K562 (cell line): ENCODE data around the gene FRMPD4. TPM values are rescaled to one million over a fixed set of nuclear protein-coding genes. Genes with fewer than 3 reads are reported as not detected.

Source experiments
- ADNP ChIP-seq: fragments of 200-800 bp; sonication (Bioruptor generic); IDR thresholded peaks from 2 replicates; pipeline ENCODE4 v1.6.1; 2016; ENCODE audit warnings: missing genetic modification characterization, missing compliant biosample characterization
- polyA plus RNA-seq, 8 experiments: library from polyadenylated mRNA; depleted of rRNA in 4 of 8; stranded (reverse) in 5 of 8; unstranded in 3 of 8; fragments of >200 nt; fragmentation: Nextera tagmentation in 2 of 8; fragmentation: Illumina TruSeq in 1 of 8; extraction: Ambion mirVana in 2 of 8; extraction: Trizol in 1 of 8; gene quantifications; 2 replicates each; pipeline versions ENCODE4 v1.2.1 to v1.2.3, GENCODE V29; 2011 to 2014; ENCODE audit warnings: inconsistent platforms in 1 of 8, missing spikeins in 1 of 8
- total RNA-seq, 7 experiments: library from RNA; depleted of rRNA in 6 of 7; stranded (reverse); fragments of >200 nt in 6 of 7; fragmentation: Illumina TruSeq in 2 of 7; extraction: Trizol in 2 of 7; gene quantifications; 2 replicates each; pipeline versions ENCODE4 v1.2.1 to v1.2.3, GENCODE V29; 2011 to 2021; ENCODE audit warnings: low replicate concordance in 1 of 7
- TF ChIP-seq, protein P1 (sequence below), 2 experiments: fragments of 450-650 bp; IDR thresholded peaks; 2 replicates each; pipeline ENCODE4 v1.6.1; 2016; ENCODE audit warnings: mild to moderate bottlenecking in 2 of 2, borderline replicate concordance in 1 of 2, low read depth in 1 of 2, moderate library complexity in 1 of 2
- TF ChIP-seq, protein P2 (sequence below), 3 experiments: fragments of 200-800 bp in 1 of 3; fragments of 250-450 bp in 1 of 3; fragments of 450-650 bp in 1 of 3; sonication (Bioruptor Pico) in 1 of 3; sonication (Bioruptor generic) in 1 of 3; formaldehyde crosslinking in 1 of 3; IDR thresholded peaks; 2 replicates each; pipeline versions ENCODE4 v1.6.1 to v1.8.0; 2016 to 2022; ENCODE audit warnings: mild to moderate bottlenecking in 2 of 3, missing genetic modification characterization in 2 of 3, missing compliant biosample characterization in 1 of 3, moderate library complexity in 1 of 3
- TF ChIP-seq, protein P3 (sequence below): sonication (generic); formaldehyde crosslinking; IDR thresholded peaks from 2 replicates; pipeline ENCODE4 v1.9.0; 2022; ENCODE audit warnings: mild to moderate bottlenecking, missing genetic modification reagents

The FRMPD4 gene
- total and polyA plus RNA-seq, 9 of the 15 experiments (the other 6 are each of a cell fraction or from before 2014, with no cell fraction given) = not detected

DNA sequence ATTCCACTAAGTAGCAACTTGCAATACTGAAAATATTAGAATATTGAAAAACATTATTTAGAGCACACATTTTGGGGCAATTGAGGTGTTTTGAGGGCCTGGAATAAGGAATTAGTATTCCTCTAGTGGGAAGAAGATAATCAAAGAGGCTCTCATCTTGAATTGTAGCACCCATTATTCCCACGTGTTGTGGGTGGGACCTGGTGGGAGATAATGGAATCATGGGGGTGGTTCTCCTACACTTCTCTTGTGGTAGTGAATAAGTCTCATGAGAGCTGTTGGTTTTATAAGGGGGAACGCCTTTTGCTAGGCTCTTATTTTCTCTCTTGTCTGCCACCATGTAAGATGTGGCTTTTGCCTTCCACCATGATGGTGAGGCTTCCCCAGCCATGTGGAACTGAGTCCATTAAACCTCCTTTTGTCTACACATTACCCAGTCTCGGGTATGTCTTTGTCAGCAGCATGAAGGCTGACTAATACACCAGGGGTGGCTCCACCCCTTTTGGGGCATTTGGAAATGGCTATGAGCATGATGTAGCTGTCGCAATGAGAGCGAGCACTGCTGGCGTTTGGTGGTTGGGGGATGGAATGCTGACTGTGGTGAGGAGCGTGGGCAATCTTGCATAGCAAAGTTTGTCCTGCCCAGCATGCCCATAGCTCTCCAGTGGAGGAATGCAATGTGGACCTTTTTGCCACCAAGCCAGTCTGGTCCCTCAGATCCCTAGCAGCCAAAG is 308.2 kb downstream of the FRMPD4 start (continued):
- TF ChIP-seq, protein P1, sequence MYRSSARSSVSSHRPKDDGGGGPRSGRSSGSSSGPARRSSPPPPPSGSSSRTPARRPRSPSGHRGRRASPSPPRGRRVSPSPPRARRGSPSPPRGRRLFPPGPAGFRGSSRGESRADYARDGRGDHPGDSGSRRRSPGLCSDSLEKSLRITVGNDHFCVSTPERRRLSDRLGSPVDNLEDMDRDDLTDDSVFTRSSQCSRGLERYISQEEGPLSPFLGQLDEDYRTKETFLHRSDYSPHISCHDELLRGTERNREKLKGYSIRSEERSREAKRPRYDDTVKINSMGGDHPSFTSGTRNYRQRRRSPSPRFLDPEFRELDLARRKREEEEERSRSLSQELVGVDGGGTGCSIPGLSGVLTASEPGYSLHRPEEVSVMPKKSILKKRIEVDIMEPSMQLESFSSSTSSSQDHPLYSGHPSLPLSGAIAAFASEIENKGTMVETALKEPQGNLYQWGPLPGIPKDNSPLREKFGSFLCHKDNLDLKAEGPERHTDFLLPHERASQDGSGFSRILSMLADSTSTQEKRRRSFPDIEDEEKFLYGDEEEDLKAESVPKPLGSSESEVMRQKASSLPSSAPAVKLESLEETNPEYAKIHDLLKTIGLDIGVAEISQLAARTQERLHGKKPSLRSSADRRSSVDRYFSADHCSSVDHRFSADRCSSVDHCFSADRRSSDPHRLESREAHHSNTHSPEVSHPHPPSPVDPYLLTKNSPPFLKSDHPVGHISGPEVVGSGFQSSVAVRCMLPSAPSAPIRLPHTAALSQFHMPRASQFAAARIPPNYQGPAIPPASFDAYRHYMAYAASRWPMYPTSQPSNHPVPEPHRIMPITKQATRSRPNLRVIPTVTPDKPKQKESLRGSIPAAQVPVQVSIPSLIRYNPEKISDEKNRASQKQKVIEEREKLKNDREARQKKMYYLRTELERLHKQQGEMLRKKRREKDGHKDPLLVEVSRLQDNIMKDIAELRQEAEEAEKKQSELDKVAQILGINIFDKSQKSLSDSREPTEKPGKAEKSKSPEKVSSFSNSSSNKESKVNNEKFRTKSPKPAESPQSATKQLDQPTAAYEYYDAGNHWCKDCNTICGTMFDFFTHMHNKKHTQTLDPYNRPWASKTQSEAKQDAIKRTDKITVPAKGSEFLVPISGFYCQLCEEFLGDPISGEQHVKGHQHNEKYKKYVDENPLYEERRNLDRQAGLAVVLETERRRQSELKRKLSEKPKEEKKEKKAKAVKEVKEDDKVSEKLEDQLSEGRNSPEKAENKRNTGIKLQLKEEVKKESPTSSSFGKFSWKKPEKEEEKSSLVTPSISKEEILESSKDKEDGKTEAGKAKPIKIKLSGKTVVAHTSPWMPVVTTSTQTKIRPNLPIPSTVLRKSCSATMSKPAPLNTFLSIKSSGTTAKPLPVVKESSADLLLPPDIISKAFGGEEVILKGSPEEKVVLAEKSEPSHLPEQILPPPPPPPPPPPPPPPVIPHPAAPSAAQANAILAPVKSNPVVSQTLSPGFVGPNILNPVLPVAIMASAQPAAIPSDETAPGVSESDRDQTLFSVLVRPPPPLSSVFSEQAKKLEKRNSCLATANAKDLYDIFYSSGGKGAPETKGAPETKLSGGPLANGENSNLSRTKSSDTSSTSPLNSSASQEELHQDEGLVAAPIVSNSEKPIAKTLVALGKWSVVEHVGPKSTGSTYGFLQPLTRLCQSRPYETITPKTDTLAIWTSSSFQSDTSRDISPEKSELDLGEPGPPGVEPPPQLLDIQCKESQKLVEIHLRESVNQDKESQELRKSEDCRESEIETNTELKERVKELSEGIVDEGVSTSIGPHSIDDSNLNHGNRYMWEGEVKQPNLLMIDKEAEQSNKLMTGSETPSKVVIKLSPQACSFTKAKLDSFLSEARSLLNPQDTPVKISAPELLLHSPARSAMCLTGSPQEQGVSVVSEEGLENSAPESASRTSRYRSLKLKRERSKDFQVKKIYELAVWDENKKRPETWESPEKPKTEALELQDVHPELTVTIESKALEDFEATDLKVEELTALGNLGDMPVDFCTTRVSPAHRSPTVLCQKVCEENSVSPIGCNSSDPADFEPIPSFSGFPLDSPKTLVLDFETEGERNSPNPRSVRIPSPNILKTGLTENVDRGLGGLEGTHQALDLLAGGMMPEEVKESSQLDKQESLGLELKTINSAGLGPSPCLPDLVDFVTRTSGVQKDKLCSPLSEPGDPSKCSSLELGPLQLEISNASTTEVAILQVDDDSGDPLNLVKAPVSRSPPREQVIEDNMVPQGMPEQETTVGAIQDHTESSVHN (IDR thresholded peaks at IDR 0.05; ENCODE audit: borderline replicate concordance in 1 of 2, low read depth in 1 of 2) = no peak
- TF ChIP-seq ADNP = no peak
- TF ChIP-seq, protein P2, sequence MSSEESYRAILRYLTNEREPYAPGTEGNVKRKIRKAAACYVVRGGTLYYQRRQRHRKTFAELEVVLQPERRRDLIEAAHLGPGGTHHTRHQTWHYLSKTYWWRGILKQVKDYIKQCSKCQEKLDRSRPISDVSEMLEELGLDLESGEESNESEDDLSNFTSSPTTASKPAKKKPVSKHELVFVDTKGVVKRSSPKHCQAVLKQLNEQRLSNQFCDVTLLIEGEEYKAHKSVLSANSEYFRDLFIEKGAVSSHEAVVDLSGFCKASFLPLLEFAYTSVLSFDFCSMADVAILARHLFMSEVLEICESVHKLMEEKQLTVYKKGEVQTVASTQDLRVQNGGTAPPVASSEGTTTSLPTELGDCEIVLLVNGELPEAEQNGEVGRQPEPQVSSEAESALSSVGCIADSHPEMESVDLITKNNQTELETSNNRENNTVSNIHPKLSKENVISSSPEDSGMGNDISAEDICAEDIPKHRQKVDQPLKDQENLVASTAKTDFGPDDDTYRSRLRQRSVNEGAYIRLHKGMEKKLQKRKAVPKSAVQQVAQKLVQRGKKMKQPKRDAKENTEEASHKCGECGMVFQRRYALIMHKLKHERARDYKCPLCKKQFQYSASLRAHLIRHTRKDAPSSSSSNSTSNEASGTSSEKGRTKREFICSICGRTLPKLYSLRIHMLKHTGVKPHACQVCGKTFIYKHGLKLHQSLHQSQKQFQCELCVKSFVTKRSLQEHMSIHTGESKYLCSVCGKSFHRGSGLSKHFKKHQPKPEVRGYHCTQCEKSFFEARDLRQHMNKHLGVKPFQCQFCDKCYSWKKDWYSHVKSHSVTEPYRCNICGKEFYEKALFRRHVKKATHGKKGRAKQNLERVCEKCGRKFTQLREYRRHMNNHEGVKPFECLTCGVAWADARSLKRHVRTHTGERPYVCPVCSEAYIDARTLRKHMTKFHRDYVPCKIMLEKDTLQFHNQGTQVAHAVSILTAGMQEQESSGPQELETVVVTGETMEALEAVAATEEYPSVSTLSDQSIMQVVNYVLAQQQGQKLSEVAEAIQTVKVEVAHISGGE (CRISPR knock-in tag; IDR thresholded peaks at IDR 0.05) = no peak
- TF ChIP-seq, protein P3, sequence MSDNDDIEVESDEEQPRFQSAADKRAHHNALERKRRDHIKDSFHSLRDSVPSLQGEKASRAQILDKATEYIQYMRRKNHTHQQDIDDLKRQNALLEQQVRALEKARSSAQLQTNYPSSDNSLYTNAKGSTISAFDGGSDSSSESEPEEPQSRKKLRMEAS (CRISPR knock-in tag) = no peak
